ENCODE data around the gene CFDP1. TPM values are rescaled to one million over a fixed set of nuclear protein-coding genes. Genes with fewer than 3 reads are reported as not detected.
A peak's percentile ranks its signal among the peaks of the same experiment; 100 is the strongest.

The CFDP1 gene
- total RNA-seq, 2 donors from 2014 or later, result 35.1 to 52.3 TPM

DNA sequence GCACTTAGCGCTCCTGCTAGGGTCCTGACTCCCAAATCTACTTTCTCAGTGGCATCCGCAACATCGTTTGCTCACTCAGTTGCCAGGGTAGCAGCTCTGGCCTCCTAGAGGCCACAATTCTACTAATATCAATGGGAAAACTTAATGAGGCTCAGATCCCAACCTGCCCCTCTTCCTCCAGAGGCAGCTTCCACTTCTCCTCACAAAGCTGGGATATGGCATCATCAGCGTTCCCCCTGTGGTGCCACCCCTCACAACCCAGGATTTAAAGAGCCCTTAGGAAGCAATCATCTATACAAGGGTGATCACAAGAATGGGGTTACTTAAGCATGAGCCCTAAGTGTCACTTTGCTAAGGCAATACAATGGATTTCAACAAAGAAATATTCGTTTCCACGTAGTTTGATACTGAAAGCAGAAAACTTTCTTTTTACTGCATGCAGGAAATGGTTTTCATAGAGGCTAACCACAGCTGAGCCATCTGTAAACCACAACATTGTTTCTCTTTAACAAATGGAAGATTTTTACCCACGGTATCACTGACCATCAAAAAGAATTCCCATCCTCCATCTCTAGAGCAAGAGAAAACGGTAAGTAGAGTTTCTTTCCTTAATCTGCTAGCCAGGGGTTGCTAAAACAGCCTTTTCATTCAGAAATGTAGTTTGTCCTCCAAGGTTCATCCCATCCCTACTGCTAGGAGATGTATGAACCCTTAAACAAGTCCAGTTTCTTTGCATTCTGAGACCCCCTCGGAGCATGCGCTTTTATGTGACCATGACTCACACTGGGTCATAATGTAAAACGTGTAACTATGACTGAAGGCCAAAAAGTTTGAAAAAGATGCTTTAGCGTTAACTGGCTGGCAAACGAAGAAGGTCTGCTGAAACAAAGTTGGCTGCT is 113.5 kb downstream of the CFDP1 start:
- Mint-ChIP-seq H3K9me3 (no peaks in the 10 kb centered on the region), H3K4me3 (peak overlapping the region; percentile 44), H3K36me3 (ENCODE audit: low read depth) (peaks cover 32% of the 10 kb centered on the region), H3K4me1 (peaks cover 9% of the 10 kb centered on the region), H3K27ac (no peak overlapping the region), H3K27me3 (peaks cover 4% of the 10 kb centered on the region)
- ATAC-seq (replicated peaks), result peak; percentile 76

DNA sequence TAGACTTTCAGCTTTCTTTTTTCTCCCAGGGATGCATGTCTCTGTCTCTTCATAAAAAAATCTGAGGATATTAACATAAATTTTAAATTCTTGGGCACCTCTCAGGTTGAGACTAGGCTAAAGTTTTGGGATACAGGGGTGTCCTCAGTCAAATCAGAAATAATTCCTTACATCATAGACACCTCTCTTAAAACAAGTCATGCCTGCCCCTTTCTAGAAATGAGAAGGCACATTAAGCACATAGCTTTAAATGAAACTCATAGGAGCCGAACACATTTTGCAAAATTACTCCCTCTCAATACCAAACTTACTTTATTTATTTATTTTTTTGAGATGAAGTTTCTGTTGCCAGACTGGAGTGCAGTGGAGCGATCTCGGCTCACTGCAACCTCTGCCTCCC is 114.6 kb downstream of the CFDP1 start:
- no peaks in the 10 kb centered on the region for H3K9me3 Mint-ChIP-seq
- no peak overlapping the region for H3K27ac Mint-ChIP-seq
- H3K27me3 Mint-ChIP-seq, result peaks cover 4% of the 10 kb centered on the region
- H3K4me1 Mint-ChIP-seq, result peaks cover 9% of the 10 kb centered on the region
- H3K36me3 Mint-ChIP-seq (ENCODE audit: low read depth), result peaks cover 33% of the 10 kb centered on the region
- ATAC-seq (replicated peaks), result no peak
- H3K4me3 Mint-ChIP-seq, result no peak overlapping the region

DNA sequence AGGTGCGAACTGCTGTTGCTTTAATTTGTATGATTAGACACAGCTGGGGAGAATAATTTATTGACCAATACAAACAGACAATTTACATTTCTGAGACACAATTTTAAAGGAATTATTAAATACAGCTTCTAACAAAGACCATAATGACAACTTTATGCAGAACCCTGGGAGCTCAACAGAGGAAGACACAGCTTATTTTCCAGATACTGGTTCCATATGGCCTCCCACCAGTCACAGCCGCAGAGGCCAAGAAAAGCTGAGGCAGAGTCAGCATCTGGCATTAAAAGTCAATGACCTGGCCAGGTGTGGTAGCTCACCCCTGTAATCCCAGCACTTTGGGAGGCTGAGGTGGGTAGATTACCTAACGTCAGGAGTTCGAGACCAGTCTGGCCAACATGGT is 115.8 kb downstream of the CFDP1 start:
- no peaks in the 10 kb centered on the region for H3K9me3 Mint-ChIP-seq
- no peak for ATAC-seq (replicated peaks)
- peaks cover 42% of the 10 kb centered on the region for H3K36me3 Mint-ChIP-seq (ENCODE audit: low read depth)
- peaks cover 4% of the 10 kb centered on the region for H3K27me3 Mint-ChIP-seq
- peaks cover 9% of the 10 kb centered on the region for H3K4me1 Mint-ChIP-seq
- H3K4me3 Mint-ChIP-seq, result no peak overlapping the region
- H3K27ac Mint-ChIP-seq, result no peak overlapping the region

DNA sequence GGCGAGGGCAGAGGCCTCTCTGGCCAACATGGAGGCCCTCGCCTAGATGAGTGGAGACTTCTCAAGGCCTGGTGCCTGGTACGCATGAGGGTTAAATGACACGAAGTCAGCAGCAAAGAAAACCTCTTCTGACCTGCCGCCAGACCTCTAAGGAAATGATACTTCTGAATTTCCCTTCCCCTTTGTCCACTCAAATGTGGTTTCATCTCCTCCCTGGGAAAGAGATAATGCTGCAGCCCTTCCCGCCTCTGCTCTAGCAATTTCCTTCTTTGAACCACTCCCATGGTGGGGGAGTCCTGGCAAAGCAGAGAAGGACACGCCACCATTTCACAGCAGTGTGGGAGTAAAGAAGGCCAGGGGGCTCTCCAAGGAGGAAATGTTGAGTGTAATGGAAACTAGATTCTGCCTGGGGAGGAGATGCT is 116.2 kb downstream of the CFDP1 start:
- no peak for ATAC-seq (replicated peaks)
- Mint-ChIP-seq H3K27me3 (peaks cover 4% of the 10 kb centered on the region), H3K4me1 (peaks cover 9% of the 10 kb centered on the region), H3K36me3 (ENCODE audit: low read depth) (peaks cover 42% of the 10 kb centered on the region), H3K4me3 (no peak overlapping the region), H3K9me3 (no peaks in the 10 kb centered on the region), H3K27ac (no peak overlapping the region)

DNA sequence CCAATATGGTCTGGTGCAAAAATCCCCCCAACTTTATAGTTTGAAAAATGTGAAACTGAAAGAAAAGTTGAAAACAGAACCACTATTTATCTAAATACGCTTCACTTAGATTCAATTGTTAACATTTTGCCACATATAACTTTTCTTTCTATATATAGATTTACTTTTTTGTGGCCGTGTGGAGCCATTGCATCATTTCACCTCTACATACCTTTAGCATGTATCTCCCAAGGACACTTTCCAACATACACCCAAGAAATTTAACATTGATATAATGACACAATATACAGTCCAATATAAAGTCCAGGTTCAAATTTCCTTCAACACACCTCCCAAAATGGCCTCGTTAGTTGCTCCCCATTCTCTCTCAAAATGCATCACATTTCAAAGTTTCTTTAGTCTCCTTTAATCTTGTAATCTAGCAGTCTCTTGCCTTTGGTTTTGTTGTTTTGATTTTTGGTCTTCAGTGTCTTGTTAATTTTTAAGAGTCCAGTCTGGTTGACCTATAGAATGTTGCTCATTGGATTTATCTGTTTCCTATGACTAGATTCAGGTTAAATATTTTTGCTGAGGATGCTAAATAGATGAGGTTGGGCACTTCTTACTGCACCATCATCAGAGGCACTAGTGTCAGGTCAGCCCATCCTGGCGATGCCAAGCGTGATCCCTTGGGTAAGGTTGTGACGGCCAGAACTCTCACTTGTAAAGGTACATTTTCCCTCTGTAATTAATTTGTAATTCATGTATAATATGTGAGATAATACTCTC is 117.6 kb downstream of the CFDP1 start:
- Mint-ChIP-seq H3K36me3 (ENCODE audit: low read depth) (peaks cover 42% of the 10 kb centered on the region), H3K27ac (no peak overlapping the region), H3K4me3 (no peak overlapping the region), H3K9me3 (no peaks in the 10 kb centered on the region), H3K27me3 (peaks cover 4% of the 10 kb centered on the region), H3K4me1 (peaks cover 9% of the 10 kb centered on the region)
- no peak for ATAC-seq (replicated peaks)

DNA sequence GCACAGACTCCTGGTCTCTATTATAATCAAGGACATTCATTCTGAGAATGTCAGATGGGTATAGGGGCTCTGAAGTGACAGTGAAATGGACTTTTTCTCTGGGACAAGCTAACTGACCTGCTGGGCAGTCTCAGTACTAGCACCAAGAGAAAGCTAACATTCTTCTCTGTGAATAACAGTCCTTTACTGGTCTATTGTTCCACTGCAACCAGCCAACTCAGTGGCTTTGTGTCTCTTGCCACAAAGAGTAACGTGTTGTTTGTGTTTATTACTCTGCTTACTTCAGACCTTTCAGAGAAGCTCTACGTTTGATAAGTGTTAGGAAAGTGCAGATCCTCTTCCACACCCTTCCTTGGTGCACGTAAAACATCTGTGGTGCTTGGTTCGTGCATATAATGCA is 120.4 kb downstream of the CFDP1 start:
- H3K36me3 Mint-ChIP-seq (ENCODE audit: low read depth), result peaks cover 36% of the 10 kb centered on the region
- no peaks in the 10 kb centered on the region for H3K27me3 Mint-ChIP-seq
- ATAC-seq (replicated peaks), result no peak
- H3K9me3 Mint-ChIP-seq, result no peaks in the 10 kb centered on the region
- no peak overlapping the region for H3K27ac Mint-ChIP-seq
- H3K4me1 Mint-ChIP-seq, result peaks cover 2% of the 10 kb centered on the region
- no peak overlapping the region for H3K4me3 Mint-ChIP-seq

DNA sequence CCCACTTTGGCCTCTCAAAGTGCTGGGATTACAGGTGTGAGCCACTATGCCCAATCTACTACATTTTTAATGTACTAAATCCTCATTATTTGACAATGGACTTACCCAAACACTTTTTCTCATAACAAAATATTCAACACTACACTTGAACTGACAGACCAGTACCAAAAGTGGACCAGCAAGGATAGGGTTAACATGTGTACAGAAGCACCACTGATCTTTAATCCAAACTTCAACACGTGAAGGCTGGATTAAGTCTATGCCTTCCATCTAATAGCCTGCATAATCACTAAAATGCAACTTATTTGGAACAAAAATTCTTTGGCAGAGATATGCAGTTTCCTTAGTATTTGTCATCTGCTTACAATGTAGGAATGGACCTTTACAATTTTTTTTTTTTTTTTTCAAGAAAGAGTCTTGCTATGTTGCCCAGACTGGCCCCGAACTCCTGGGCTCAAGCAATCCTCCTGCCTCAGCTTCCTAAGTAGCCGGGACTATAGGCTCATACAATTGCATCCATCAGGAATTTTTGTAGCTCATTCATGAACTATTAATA is 121.8 kb downstream of the CFDP1 start:
- Mint-ChIP-seq H3K4me3 (no peak overlapping the region), H3K9me3 (no peaks in the 10 kb centered on the region)
- no peak for ATAC-seq (replicated peaks)

DNA sequence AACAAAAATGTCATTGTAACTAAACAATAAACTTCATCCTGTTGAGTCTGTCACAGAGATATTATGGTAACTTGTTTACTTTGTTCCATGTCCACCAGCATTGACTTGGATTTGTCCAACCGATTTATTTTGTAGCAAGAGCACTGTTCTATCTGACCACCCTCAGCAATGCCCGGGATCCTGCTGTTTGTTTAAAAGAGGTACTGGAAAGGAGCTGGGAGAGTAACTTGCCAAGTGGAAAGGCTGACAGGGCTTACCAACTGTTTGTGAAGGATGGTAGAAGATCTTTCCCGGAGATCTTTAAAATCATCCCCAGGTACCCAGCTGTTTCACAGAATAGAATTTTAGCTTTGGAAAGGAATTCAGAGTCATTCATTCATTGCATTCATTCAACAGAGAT is 122.8 kb downstream of the CFDP1 start:
- Mint-ChIP-seq H3K36me3 (ENCODE audit: low read depth) (peaks cover 20% of the 10 kb centered on the region), H3K4me3 (no peak overlapping the region), H3K27me3 (no peaks in the 10 kb centered on the region), H3K4me1 (peaks cover 12% of the 10 kb centered on the region), H3K27ac (no peak overlapping the region), H3K9me3 (no peaks in the 10 kb centered on the region)
- no peak for ATAC-seq (replicated peaks)

More for the DNA sequence above, 121.8 kb downstream of the CFDP1 start:
- Mint-ChIP-seq H3K27ac (no peak overlapping the region), H3K27me3 (no peaks in the 10 kb centered on the region), H3K4me1 (peaks cover 5% of the 10 kb centered on the region), H3K36me3 (ENCODE audit: low read depth) (peaks cover 28% of the 10 kb centered on the region)

DNA sequence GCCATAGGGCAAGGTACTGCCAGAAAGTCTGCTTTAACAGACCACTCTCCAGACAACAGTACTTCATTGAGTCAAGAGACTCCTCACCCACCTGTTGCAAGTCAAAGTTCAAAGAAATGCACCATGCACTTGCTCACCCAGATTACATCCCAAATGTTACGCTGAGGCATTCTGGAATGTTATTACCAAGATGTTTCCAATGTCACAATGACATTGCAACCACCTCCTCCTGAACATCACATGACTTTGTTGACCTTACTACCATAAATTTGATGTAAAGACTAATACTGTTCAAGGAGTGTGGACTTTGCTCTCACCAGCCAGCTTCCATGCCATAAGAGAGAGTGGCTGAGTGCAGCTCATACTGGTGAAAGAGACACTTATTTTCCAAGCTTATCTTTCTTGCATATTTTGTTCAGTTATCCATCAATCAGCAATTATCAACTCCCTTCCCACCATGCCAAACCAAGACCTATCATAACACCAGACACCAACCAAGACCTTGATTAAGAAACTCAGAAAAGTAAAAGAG is 123.3 kb downstream of the CFDP1 start:
- peaks cover 23% of the 10 kb centered on the region for H3K36me3 Mint-ChIP-seq (ENCODE audit: low read depth)
- H3K9me3 Mint-ChIP-seq, result no peaks in the 10 kb centered on the region
- no peak overlapping the region for H3K27ac Mint-ChIP-seq
- no peaks in the 10 kb centered on the region for H3K27me3 Mint-ChIP-seq
- H3K4me1 Mint-ChIP-seq, result peaks cover 18% of the 10 kb centered on the region
- no peak for ATAC-seq (replicated peaks)
- no peak overlapping the region for H3K4me3 Mint-ChIP-seq

DNA sequence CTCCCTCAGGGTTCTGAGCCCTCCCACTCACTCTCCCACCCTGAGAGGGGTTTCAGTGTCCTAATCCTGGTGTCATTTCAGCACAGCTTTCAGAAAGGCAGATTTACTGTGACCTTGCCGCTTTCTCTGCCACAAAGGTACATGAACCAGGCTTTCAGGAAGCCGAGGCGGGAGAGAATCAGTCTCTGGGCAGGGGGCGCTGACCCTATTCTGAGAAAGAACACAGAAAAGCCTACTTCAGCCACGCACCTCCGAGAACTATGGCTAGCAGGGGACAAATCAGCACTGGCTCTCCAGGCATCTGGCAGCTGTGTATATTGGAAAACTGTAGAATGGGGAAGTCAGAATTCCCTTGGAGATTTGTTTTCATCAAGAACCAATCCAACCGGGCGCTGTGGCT is 124.1 kb downstream of the CFDP1 start:
- ATAC-seq (replicated peaks), result no peak
- no peak overlapping the region for H3K4me3 Mint-ChIP-seq
- H3K9me3 Mint-ChIP-seq, result no peaks in the 10 kb centered on the region
- no peaks in the 10 kb centered on the region for H3K27me3 Mint-ChIP-seq
- H3K27ac Mint-ChIP-seq, result no peak overlapping the region
- peaks cover 20% of the 10 kb centered on the region for H3K4me1 Mint-ChIP-seq
- H3K36me3 Mint-ChIP-seq (ENCODE audit: low read depth), result peaks cover 27% of the 10 kb centered on the region

DNA sequence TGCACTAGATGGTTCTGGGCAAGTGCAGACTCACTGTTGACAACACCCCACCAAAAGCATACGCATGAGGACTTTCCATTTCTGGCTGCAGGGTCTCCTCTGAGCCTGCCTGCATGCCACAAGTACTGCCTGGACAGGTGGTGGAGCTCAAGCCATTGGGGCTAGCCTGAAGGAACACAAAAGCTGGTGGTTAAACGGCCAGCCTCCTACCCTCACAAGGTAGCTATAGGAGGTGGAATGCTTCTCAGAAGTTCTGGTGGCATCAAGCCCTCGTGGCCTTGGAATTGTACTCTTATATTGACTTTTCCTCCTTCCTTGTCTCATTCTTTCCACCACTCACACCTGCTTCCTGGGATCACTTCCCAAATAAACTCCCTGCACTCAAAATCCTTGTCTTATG is 125.3 kb downstream of the CFDP1 start:
- no peak for ATAC-seq (replicated peaks)
- Mint-ChIP-seq H3K4me3 (no peak overlapping the region), H3K27ac (no peak overlapping the region), H3K9me3 (no peaks in the 10 kb centered on the region), H3K4me1 (peaks cover 20% of the 10 kb centered on the region), H3K27me3 (no peaks in the 10 kb centered on the region), H3K36me3 (ENCODE audit: low read depth) (peaks cover 24% of the 10 kb centered on the region)

DNA sequence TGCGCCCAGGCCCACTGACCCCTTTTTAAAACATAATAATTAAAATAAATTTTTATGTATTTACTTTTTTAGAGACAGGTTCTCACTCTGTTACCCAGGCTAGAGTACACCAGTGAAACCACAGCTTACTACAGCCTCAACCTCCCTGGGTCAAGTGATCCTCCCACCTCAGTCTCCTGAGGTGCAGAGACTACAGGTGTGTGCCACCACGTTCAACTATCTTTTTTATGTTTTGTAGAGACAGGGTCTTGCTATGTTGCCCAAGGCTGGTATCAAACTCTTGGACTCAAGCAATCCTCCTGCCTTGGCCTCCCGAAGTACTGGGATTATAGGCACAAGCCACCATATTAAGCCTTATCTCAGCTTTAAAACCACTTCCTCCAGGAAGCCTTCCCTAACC is 125.8 kb downstream of the CFDP1 start:
- Mint-ChIP-seq H3K9me3 (no peaks in the 10 kb centered on the region), H3K27me3 (no peaks in the 10 kb centered on the region), H3K4me3 (no peak overlapping the region), H3K27ac (no peak overlapping the region), H3K4me1 (peaks cover 20% of the 10 kb centered on the region), H3K36me3 (ENCODE audit: low read depth) (peaks cover 23% of the 10 kb centered on the region)
- no peak for ATAC-seq (replicated peaks)

DNA sequence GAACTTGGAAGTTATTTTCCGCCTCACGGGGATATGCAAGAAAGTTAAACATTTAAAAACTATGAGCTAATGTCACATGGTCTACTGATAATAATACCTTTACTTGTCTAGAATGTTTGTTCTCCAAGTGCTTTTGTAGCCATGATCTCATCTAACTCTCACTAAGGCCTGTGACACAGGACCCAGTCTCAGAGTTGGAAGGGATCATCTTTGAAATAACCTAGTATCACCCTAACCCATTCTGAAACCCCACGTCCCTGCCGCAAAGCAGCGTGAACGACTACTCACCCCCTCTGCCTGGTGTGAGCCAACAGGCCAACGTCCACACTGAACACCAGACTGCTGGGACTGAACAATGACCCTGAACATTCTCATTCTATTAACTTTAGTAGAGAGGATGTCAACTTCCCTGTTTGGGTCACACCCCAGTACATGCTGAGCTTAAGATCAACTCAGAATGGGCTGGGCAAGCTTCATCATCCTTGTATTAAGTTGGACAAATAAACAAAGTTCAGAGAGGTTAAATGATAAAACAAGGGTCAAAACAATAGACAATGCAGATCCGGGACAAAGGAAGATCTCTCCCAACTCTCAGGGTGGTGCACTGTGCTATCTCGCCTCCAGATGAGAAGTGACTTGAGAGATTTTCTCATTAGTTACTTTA is 127.1 kb downstream of the CFDP1 start:
- Mint-ChIP-seq H3K36me3 (ENCODE audit: low read depth) (peaks cover 36% of the 10 kb centered on the region), H3K27me3 (no peaks in the 10 kb centered on the region), H3K9me3 (no peaks in the 10 kb centered on the region), H3K4me1 (peaks cover 20% of the 10 kb centered on the region), H3K27ac (peak overlapping the region; percentile 16), H3K4me3 (no peak overlapping the region)
- no peak for ATAC-seq (replicated peaks)
